B cell (primary cell): ENCODE data around the gene KSR2. TPM values are rescaled to one million over a fixed set of nuclear protein-coding genes. Genes with fewer than 3 reads are reported as not detected.

Source experiments
- ATAC-seq: fragments of 200-7000 bp; cut with Tn5 transposase; one replicate; pipeline ENCODE4 v1.10.0; 2021; ENCODE audit warnings: low read depth, mild to moderate bottlenecking, moderate number of reproducible peaks, moderate library complexity
- CTCF ChIA-PET: fragments of 350-600 bp; sonication (Branson Sonifier 250); formaldehyde crosslinking; loops from one replicate; lab custom pipeline; 2021; ENCODE audit warnings: antibody characterized with exemption, inconsistent platforms; lab: Charles Lee
- POLR2A ChIA-PET: fragments of 350-600 bp; sonication (Branson Sonifier 250); formaldehyde crosslinking; loops from one replicate; lab custom pipeline; 2021; ENCODE audit warnings: antibody characterized with exemption; lab: Charles Lee
- DNase-seq: peaks from one replicate; pipeline ENCODE4 v3.0.0; 2013
- H2AFZ ChIP-seq: 2 replicates; pipeline ENCODE4 v1.6.1; 2012; ENCODE audit warnings: mild to moderate bottlenecking, low read depth, low read length; ENCODE audit not compliant: insufficient read depth, poor library complexity, severe bottlenecking
- H3K27ac ChIP-seq, 2 donors: 1 replicate in 1 of 2; 2 replicates in 1 of 2; pipeline ENCODE4 v1.5.1; 2012 to 2013; ENCODE audit warnings: low read length in 2 of 2, mild to moderate bottlenecking in 2 of 2, moderate library complexity in 1 of 2
- H3K27me3 ChIP-seq, 4 experiments: fragments of 200-600 bp in 1 of 4; sonication (generic) in 1 of 4; replicated peaks in 1 of 4; 1 replicate in 2 of 4; 2 replicates in 2 of 4; pipeline versions ENCODE4 v1.6.1 to v1.7.0; 2013 to 2016; ENCODE audit warnings: low read length in 3 of 4, mild to moderate bottlenecking in 2 of 4, mixed read lengths in 1 of 4, moderate library complexity in 1 of 4; ENCODE audit not compliant: insufficient read depth in 4 of 4, control insufficient read depth in 3 of 4; ENCODE audit errors: control extremely low read depth in 1 of 4
- H3K36me3 ChIP-seq, 2 experiments: replicated peaks in 1 of 2; 1 replicate in 1 of 2; 2 replicates in 1 of 2; pipeline versions ENCODE4 v1.6.1 to v1.7.1; 2013; ENCODE audit warnings: low read length in 1 of 2; ENCODE audit not compliant: insufficient read depth in 2 of 2, control insufficient read depth in 1 of 2; ENCODE audit errors: control extremely low read depth in 1 of 2, extremely low read depth in 1 of 2
- H3K4me1 ChIP-seq, 2 donors: fragments of 200-600 bp in 1 of 2; sonication (generic) in 1 of 2; 1 replicate in 1 of 2; 2 replicates in 1 of 2; pipeline versions ENCODE4 v1.5.1 to v1.6.1; 2013 to 2017; ENCODE audit warnings: low read length in 2 of 2; ENCODE audit not compliant: control insufficient read depth in 2 of 2, insufficient read depth in 2 of 2
- H3K4me2 ChIP-seq: replicated peaks from 2 replicates; pipeline ENCODE3; 2012; ENCODE audit warnings: mild to moderate bottlenecking, low read depth, low read length; ENCODE audit not compliant: poor library complexity, severe bottlenecking
- H3K4me3 ChIP-seq, 5 experiments: fragments of 200-600 bp in 1 of 5; sonication (generic) in 1 of 5; 1 replicate in 3 of 5; 2 replicates in 2 of 5; pipeline versions ENCODE4 v1.5.1 to v1.7.0; 2011 to 2016; ENCODE audit warnings: low read length in 4 of 5, mild to moderate bottlenecking in 4 of 5, low read depth in 2 of 5, control low read depth in 1 of 5, moderate library complexity in 1 of 5; ENCODE audit not compliant: insufficient read depth in 1 of 5; ENCODE audit errors: control extremely low read depth in 1 of 5, extremely low read depth in 1 of 5
- H3K79me2 ChIP-seq: fragments of 200-600 bp; sonication (generic); one replicate; pipeline ENCODE4 v1.6.0; 2016; ENCODE audit warnings: low read length; ENCODE audit not compliant: control insufficient read depth, insufficient read depth
- H3K9ac ChIP-seq: fragments of 200-600 bp; sonication (generic); 2 replicates; pipeline ENCODE4 v1.6.1; 2017; ENCODE audit warnings: mild to moderate bottlenecking, low read length, moderate library complexity
- H3K9me3 ChIP-seq, 3 donors: one replicate each; pipeline versions ENCODE4 v1.6.1 to v1.7.1; 2013; ENCODE audit warnings: low read length in 2 of 3; ENCODE audit not compliant: control insufficient read depth in 2 of 3, insufficient read depth in 1 of 3; ENCODE audit errors: control extremely low read depth in 1 of 3
- H4K20me1 ChIP-seq: 2 replicates; pipeline ENCODE4 v1.6.0; 2012; ENCODE audit warnings: mild to moderate bottlenecking, low read length; ENCODE audit not compliant: insufficient read depth, control insufficient read depth, poor library complexity, severe bottlenecking
- H3K27ac Mint-ChIP-seq: one replicate; pipeline ENCODE4 v1.8.0; 2021; ENCODE audit warnings: mixed read lengths
- H3K27me3 Mint-ChIP-seq: one replicate; pipeline ENCODE4 v1.8.0; 2021; ENCODE audit warnings: mixed read lengths
- H3K4me1 Mint-ChIP-seq: one replicate; pipeline ENCODE4 v1.8.0; 2021; ENCODE audit warnings: mixed read lengths
- H3K4me3 Mint-ChIP-seq: one replicate; pipeline ENCODE4 v1.8.0; 2021; ENCODE audit warnings: mixed read lengths
- H3K9me3 Mint-ChIP-seq: one replicate; pipeline ENCODE4 v1.8.0; 2022; ENCODE audit warnings: mixed read lengths; ENCODE audit not compliant: insufficient read depth
- CTCF ChIP-seq: fragments of 200-600 bp; IDR thresholded peaks from one replicate; pipeline ENCODE4 v1.8.0; 2022; ENCODE audit warnings: antibody characterized with exemption, mild to moderate bottlenecking
- EZH2 ChIP-seq: IDR thresholded peaks from 2 replicates; pipeline ENCODE4 v1.6.1; 2012; ENCODE audit warnings: borderline replicate concordance, low read depth, mild to moderate bottlenecking, moderate library complexity, low read length; ENCODE audit not compliant: insufficient read depth, poor library complexity, severe bottlenecking
- WGBS: methylation state at CpG from one replicate; pipeline ENCODE4 v1.1.5; 2013; ENCODE audit warnings: missing lambda C conversion rate; ENCODE audit not compliant: insufficient coverage; 5-methylcytosine and 5-hydroxymethylcytosine counted together
- intact Hi-C: fragments of 100-400 bp; cut with micrococcal nuclease; formaldehyde crosslinking; loops from one replicate; pipeline ENCODE4 v1.10.0; 2022
- polyA plus RNA-seq: library from polyadenylated mRNA; depleted of rRNA; stranded (reverse); fragments of >200 nt; gene quantifications from 2 replicates; pipeline ENCODE4 v1.2.3, GENCODE V29; 2012
- total RNA-seq, 2 donors: library from RNA; stranded (reverse); fragments of 120-200 nt in 1 of 2; gene quantifications; 1 replicate in 1 of 2; 2 replicates in 1 of 2; pipeline versions ENCODE4 v1.2.3 to v1.2.4, GENCODE V29; 2013 to 2022

KSR2 gene
- total and polyA plus RNA-seq, 2 donors (not counting 1 experiment from before 2014, with no cell fraction given) = not detected

GRCh38 chr12:117865505-117865904 is 103.3 kb downstream of the KSR2 start:
- CTCF ChIA-PET = no interaction called here
- H3K27ac Mint-ChIP-seq = no peak overlapping the region

More at GRCh38 chr12:117865505-117865904, 103.3 kb downstream of the KSR2 start:
- Histone ChIP-seq H2AFZ (no peak overlapping the region), H4K20me1 (no peaks in the 10 kb centered on the region), H3K36me3 (no peaks in the 10 kb centered on the region), H3K4me3 (no peak overlapping the region), H3K4me1 (no peaks in the 10 kb centered on the region), H3K9ac (no peak overlapping the region), H3K27me3 (peaks cover 0 to 5% (median 0%) of the 10 kb centered on the region in 4 experiments), H3K79me2 (no peaks in the 10 kb centered on the region), H3K4me2 (no peak overlapping the region), H3K9me3 (peaks cover 0 to 15% (median 0%) of the 10 kb centered on the region in 3 donors), H3K27ac (no peak overlapping the region)
- DNase-seq (no peak), ATAC-seq (no peak)
- 88% methylated on average over 2 of the region's 3 CpGs for WGBS
- intact Hi-C loops = no loop called here
- no peak for TF ChIP-seq EZH2
- no peak for TF ChIP-seq CTCF
- no peaks in the 10 kb centered on the region for H3K4me1 Mint-ChIP-seq
- H3K27me3 Mint-ChIP-seq = peaks cover 20% of the 10 kb centered on the region
- no peaks in the 10 kb centered on the region for H3K9me3 Mint-ChIP-seq
- POLR2A ChIA-PET = no interaction called here
- no peak overlapping the region for H3K4me3 Mint-ChIP-seq
